ENCODE measurements around the gene LPAR2. TPM values are rescaled to one million over a fixed set of nuclear protein-coding genes. Genes with fewer than 3 reads are reported as not detected.

The LPAR2 gene
- polyA plus RNA-seq, 1 of the 3 experiments (the other 2 are of a cell fraction): 4.5 TPM

DNA sequence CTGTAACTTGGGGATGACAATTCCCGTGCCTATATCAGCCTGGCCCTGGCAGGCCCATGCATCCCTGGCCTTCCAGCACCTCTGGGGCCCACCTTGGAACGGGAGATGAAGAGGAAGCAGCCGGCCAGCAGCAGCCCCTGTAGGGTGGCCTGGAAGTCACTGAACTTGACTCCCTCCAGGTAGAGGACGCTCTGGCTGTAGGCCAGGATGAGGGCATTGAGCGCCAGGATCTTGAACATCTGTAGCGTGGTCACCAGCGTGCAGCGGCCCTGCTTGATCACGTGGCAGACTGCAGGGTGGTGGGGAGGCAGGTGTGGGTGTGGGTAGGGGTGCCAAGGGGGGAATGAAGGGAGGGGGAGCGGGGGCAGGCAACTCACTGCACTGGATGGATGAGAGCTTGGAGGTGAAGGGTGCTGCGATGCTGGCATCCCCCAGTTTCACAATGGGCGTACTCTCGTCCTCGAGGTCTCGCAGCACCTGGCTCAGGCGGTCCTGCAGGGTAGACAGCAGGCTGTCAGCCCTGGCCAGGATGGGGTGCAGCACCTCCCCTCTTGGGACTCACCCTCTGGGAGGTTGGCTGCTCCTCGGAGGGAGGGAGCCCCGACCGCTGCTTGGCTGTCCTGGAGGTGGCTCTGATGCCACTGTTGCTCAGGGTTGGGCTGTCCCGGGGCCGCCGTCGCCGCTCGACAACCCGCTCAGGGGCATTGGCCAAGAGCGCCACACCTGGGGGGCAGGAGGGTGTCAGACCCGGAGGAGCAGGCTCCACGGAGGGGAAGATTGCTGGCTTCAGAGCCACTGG is 19.2 kb upstream of the LPAR2 start:
- POLR2A ChIA-PET: no interaction called here

DNA sequence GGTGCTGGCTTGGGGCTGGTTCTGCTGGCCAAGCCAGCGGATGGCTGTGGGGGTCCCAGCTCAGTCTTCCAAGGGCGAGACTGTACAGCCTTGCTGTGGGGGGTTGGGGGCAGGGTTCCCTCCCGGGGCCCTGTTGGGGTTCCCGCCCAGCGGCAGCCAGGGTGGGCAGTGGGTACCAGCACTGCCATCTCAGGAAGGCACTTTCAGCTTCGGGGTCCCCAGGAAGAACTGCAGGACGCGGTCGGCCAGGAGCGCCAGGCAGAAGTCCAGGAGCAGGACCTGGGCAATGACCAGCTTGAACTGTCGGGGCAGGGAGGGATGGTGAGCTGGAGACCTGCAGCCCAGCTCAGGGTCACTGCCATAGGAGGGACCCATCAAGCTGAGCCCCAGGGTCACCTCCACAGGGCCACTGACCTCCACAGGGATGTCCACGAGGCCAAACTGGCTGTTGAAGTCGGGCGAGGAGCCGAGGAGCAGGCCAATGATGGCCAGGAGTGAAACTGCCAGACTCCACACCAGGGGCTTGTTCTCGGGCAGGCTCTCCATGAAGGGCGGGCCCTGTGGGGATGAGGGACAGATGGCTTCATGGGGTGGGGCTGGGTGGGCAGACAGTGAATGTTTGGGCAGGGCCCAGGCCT is 17.3 kb upstream of the LPAR2 start:
- no peaks in the 10 kb centered on the region for H3K9me2 ChIP-seq
- no peak overlapping the region for H2AFZ ChIP-seq (ENCODE audit: low read depth)
- no peaks in the 10 kb centered on the region for H4K20me1 ChIP-seq (ENCODE audit: insufficient read depth)
- CTCF ChIA-PET: interaction anchor here (2.0 to 13.3 kb wide), 5 partner anchors 11 to 114 kb away, joined by 18 to 175 read pairs (median 28); partner anchors contain the start of genes LPAR2 and YJEFN3
- H3K79me2 ChIP-seq (ENCODE audit: insufficient read depth): no peaks in the 10 kb centered on the region
- peaks cover 0 to 8% of the 10 kb centered on the region in 2 experiments; a peak in 1 of 4 replicates for H3K4me1 ChIP-seq (ENCODE audit: control insufficient read depth in 1 of 2, insufficient read depth in 2 of 2, low read depth in 1 of 2, low read length in 1 of 2)
- no peak overlapping the region for H3K27ac ChIP-seq (ENCODE audit: low read depth in 2 of 2, low read length in 1 of 2)
- no peak for DNase-seq
- no peak overlapping the region for H3K4me3 ChIP-seq (ENCODE audit: low read depth in 2 of 2, low read length in 1 of 2)
- H3F3A ChIP-seq (replicated peaks; ENCODE audit: insufficient read depth): peaks cover 3% of the 10 kb centered on the region
- no peaks in the 10 kb centered on the region for H3K9me3 ChIP-seq
- H3K4me2 ChIP-seq: no peak overlapping the region
- POLR2A ChIA-PET: interaction anchor here (0.7 kb wide), 1 partner anchor 10 kb away, joined by 3 read pairs; no protein-coding TSS in a partner anchor
- H3K9ac ChIP-seq: no peak overlapping the region
- WGBS (ENCODE audit: low lambda C conversion rate): 92% methylated on average over 6 of the region's 17 CpGs
- no peaks in the 10 kb centered on the region for H3K27me3 ChIP-seq (ENCODE audit: insufficient read depth)
- H3K36me3 ChIP-seq (replicated peaks in 1 of 2; ENCODE audit: control insufficient read depth in 1 of 2, insufficient read depth in 2 of 2, low read length in 1 of 2): peaks cover 3 to 45% of the 10 kb centered on the region in 2 experiments
- TF ChIP-seq FOSL2 (IDR thresholded peaks at IDR 0.05; ENCODE audit: borderline replicate concordance, low read depth): no peak
- TF ChIP-seq RFX5 (IDR thresholded peaks at IDR 0.05; ENCODE audit: low read length): no peak
- TF ChIP-seq TEAD4 (IDR thresholded peaks at IDR 0.05; ENCODE audit: borderline replicate concordance, insufficient read depth): no peak
- TF ChIP-seq, protein P1, sequence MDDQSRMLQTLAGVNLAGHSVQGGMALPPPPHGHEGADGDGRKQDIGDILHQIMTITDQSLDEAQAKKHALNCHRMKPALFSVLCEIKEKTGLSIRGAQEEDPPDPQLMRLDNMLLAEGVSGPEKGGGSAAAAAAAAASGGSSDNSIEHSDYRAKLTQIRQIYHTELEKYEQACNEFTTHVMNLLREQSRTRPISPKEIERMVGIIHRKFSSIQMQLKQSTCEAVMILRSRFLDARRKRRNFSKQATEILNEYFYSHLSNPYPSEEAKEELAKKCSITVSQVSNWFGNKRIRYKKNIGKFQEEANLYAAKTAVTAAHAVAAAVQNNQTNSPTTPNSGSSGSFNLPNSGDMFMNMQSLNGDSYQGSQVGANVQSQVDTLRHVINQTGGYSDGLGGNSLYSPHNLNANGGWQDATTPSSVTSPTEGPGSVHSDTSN (IDR thresholded peaks at IDR 0.05): no peak
- no peak for TF ChIP-seq EZH2phosphoT487 (IDR thresholded peaks at IDR 0.05; ENCODE audit: borderline replicate concordance, low read depth)
- TF ChIP-seq, protein P2, sequence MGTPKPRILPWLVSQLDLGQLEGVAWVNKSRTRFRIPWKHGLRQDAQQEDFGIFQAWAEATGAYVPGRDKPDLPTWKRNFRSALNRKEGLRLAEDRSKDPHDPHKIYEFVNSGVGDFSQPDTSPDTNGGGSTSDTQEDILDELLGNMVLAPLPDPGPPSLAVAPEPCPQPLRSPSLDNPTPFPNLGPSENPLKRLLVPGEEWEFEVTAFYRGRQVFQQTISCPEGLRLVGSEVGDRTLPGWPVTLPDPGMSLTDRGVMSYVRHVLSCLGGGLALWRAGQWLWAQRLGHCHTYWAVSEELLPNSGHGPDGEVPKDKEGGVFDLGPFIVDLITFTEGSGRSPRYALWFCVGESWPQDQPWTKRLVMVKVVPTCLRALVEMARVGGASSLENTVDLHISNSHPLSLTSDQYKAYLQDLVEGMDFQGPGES (IDR thresholded peaks at IDR 0.05; ENCODE audit: low read depth, low read length): no peak
- no peak for TF ChIP-seq RXRA (IDR thresholded peaks at IDR 0.05; ENCODE audit: borderline replicate concordance, low read depth)
- TF ChIP-seq, protein P3, sequence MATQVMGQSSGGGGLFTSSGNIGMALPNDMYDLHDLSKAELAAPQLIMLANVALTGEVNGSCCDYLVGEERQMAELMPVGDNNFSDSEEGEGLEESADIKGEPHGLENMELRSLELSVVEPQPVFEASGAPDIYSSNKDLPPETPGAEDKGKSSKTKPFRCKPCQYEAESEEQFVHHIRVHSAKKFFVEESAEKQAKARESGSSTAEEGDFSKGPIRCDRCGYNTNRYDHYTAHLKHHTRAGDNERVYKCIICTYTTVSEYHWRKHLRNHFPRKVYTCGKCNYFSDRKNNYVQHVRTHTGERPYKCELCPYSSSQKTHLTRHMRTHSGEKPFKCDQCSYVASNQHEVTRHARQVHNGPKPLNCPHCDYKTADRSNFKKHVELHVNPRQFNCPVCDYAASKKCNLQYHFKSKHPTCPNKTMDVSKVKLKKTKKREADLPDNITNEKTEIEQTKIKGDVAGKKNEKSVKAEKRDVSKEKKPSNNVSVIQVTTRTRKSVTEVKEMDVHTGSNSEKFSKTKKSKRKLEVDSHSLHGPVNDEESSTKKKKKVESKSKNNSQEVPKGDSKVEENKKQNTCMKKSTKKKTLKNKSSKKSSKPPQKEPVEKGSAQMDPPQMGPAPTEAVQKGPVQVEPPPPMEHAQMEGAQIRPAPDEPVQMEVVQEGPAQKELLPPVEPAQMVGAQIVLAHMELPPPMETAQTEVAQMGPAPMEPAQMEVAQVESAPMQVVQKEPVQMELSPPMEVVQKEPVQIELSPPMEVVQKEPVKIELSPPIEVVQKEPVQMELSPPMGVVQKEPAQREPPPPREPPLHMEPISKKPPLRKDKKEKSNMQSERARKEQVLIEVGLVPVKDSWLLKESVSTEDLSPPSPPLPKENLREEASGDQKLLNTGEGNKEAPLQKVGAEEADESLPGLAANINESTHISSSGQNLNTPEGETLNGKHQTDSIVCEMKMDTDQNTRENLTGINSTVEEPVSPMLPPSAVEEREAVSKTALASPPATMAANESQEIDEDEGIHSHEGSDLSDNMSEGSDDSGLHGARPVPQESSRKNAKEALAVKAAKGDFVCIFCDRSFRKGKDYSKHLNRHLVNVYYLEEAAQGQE (IDR thresholded peaks at IDR 0.05; ENCODE audit: low read depth, low read length): no peak

More for the DNA sequence above, 19.2 kb upstream of the LPAR2 start:
- H3K4me1 ChIP-seq (ENCODE audit: control insufficient read depth in 1 of 2, insufficient read depth in 2 of 2, low read depth in 1 of 2, low read length in 1 of 2): peaks cover 0 to 10% of the 10 kb centered on the region in 2 experiments; a peak in 1 of 4 replicates
- H2AFZ ChIP-seq (ENCODE audit: low read depth): no peak overlapping the region
- H3K4me2 ChIP-seq: no peak overlapping the region
- no peaks in the 10 kb centered on the region for H3K9me3 ChIP-seq
- no peak overlapping the region for H3K4me3 ChIP-seq (ENCODE audit: low read depth in 2 of 2, low read length in 1 of 2)
- TF ChIP-seq, protein P4, sequence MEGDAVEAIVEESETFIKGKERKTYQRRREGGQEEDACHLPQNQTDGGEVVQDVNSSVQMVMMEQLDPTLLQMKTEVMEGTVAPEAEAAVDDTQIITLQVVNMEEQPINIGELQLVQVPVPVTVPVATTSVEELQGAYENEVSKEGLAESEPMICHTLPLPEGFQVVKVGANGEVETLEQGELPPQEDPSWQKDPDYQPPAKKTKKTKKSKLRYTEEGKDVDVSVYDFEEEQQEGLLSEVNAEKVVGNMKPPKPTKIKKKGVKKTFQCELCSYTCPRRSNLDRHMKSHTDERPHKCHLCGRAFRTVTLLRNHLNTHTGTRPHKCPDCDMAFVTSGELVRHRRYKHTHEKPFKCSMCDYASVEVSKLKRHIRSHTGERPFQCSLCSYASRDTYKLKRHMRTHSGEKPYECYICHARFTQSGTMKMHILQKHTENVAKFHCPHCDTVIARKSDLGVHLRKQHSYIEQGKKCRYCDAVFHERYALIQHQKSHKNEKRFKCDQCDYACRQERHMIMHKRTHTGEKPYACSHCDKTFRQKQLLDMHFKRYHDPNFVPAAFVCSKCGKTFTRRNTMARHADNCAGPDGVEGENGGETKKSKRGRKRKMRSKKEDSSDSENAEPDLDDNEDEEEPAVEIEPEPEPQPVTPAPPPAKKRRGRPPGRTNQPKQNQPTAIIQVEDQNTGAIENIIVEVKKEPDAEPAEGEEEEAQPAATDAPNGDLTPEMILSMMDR (IDR thresholded peaks at IDR 0.05): no peak
- TF ChIP-seq, protein P5, sequence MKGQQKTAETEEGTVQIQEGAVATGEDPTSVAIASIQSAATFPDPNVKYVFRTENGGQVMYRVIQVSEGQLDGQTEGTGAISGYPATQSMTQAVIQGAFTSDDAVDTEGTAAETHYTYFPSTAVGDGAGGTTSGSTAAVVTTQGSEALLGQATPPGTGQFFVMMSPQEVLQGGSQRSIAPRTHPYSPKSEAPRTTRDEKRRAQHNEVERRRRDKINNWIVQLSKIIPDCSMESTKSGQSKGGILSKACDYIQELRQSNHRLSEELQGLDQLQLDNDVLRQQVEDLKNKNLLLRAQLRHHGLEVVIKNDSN (IDR thresholded peaks at IDR 0.05; ENCODE audit: borderline replicate concordance, low read depth): no peak
- TF ChIP-seq FOXM1 (IDR thresholded peaks at IDR 0.05; ENCODE audit: low read depth) (no peak), YY1 (IDR thresholded peaks at IDR 0.05; ENCODE audit: low read depth) (no peak)
- TF ChIP-seq, protein P6, sequence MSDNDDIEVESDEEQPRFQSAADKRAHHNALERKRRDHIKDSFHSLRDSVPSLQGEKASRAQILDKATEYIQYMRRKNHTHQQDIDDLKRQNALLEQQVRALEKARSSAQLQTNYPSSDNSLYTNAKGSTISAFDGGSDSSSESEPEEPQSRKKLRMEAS (IDR thresholded peaks at IDR 0.05; ENCODE audit: low read depth): no peak
- H3K9ac ChIP-seq: no peak overlapping the region
- H3K36me3 ChIP-seq (replicated peaks in 1 of 2; ENCODE audit: control insufficient read depth in 1 of 2, insufficient read depth in 2 of 2, low read length in 1 of 2): peaks cover 7 to 63% of the 10 kb centered on the region in 2 experiments
- DNase-seq: no peak
- no peaks in the 10 kb centered on the region for H3K27me3 ChIP-seq (ENCODE audit: insufficient read depth)
- no peak overlapping the region; a peak in 1 of 4 replicates for H3K27ac ChIP-seq (ENCODE audit: low read depth in 2 of 2, low read length in 1 of 2)
- H3K9me2 ChIP-seq: no peaks in the 10 kb centered on the region
- WGBS (ENCODE audit: low lambda C conversion rate): 91% methylated on average over 9 of the region's 29 CpGs
- no peaks in the 10 kb centered on the region for H3K79me2 ChIP-seq (ENCODE audit: insufficient read depth)
- no peaks in the 10 kb centered on the region for H4K20me1 ChIP-seq (ENCODE audit: insufficient read depth)
- H3F3A ChIP-seq (replicated peaks; ENCODE audit: insufficient read depth): peaks cover 3% of the 10 kb centered on the region
- CTCF ChIA-PET: interaction anchor here (0.9 to 1.4 kb wide), 2 partner anchors 95 to 115 kb away, joined by 3 read pairs; no protein-coding TSS in a partner anchor
